ENCODE data around the gene UNC79.

DNA sequence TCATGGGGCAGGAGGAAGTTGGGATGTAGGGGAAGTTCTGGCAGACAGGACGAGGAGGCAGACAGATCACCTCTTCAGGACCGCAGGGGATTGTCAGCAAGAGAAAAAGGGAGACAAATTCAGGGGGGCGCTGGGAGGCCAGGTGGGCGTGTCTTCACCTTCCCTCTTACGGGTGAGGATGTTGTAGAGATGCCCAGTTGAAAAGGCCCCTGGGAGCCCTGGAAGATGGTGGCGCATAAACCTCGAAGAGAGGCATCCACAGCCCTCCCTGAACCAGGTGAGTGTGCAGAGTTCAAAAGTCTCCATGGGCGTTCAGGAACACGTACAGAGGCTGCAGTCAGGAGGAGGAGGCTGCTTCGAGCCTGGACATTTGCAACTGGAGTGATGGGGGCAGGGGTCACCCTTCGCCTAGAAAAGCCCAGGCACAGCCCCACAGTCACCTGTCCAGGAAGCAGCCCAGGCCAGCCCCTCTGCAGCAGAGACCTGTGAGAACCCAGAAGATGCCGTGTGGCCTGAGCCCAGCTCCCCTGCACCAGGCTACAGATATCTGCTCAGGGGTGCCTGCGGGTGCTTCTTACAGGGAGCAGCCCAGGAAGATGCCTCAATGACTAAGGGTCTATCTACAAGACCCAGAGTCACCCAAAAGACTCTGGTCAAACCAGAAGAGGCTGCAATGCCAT, 283.1 kb downstream of the UNC79 start:
- no peak for TF ChIP-seq EZH2 (IDR thresholded peaks at IDR 0.05; ENCODE audit: borderline replicate concordance, low read depth, low read length, severe bottlenecking)
- TF ChIP-seq POLR2AphosphoS5 (IDR thresholded peaks at IDR 0.05; ENCODE audit: insufficient read depth, low read depth, low read length), result no peak
- TF ChIP-seq, protein P1, sequence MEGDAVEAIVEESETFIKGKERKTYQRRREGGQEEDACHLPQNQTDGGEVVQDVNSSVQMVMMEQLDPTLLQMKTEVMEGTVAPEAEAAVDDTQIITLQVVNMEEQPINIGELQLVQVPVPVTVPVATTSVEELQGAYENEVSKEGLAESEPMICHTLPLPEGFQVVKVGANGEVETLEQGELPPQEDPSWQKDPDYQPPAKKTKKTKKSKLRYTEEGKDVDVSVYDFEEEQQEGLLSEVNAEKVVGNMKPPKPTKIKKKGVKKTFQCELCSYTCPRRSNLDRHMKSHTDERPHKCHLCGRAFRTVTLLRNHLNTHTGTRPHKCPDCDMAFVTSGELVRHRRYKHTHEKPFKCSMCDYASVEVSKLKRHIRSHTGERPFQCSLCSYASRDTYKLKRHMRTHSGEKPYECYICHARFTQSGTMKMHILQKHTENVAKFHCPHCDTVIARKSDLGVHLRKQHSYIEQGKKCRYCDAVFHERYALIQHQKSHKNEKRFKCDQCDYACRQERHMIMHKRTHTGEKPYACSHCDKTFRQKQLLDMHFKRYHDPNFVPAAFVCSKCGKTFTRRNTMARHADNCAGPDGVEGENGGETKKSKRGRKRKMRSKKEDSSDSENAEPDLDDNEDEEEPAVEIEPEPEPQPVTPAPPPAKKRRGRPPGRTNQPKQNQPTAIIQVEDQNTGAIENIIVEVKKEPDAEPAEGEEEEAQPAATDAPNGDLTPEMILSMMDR (IDR thresholded peaks at IDR 0.05; ENCODE audit: extremely low read depth in 1 of 2, insufficient read depth in 1 of 2, low read depth in 1 of 2, low read length in 2 of 2), result no peak
- no peak for TF ChIP-seq POLR2A (IDR thresholded peaks at IDR 0.05; ENCODE audit: low read depth, low read length)
- no peak for TF ChIP-seq GATA2 (IDR thresholded peaks at IDR 0.05; ENCODE audit: insufficient read depth, insufficient read length, low read depth, low read length)
- TF ChIP-seq, protein P2, sequence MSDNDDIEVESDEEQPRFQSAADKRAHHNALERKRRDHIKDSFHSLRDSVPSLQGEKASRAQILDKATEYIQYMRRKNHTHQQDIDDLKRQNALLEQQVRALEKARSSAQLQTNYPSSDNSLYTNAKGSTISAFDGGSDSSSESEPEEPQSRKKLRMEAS (IDR thresholded peaks at IDR 0.05; ENCODE audit: insufficient read depth, insufficient read length), result no peak
- no peak for TF ChIP-seq MYC (IDR thresholded peaks at IDR 0.05; ENCODE audit: low read depth, low read length)
- no peak for TF ChIP-seq JUN (IDR thresholded peaks at IDR 0.05; ENCODE audit: borderline replicate concordance, insufficient read depth, insufficient read length, low read depth)

All from endothelial cell of umbilical vein (primary cell).